ENCODE data around the gene CACFD1.

CACFD1 gene

GRCh38 chr9:133485531-133486260 lies 25.9 kb downstream of the CACFD1 start:
- no peak for FAIRE-seq

- no peak for FAIRE-seq
Observed at GRCh38 chr9:133487331-133487725, 27.6 kb downstream of the CACFD1 start.

- FAIRE-seq: no peak
Observed at GRCh38 chr9:133488686-133489252, 29.0 kb downstream of the CACFD1 start.

GRCh38 chr9:133489253-133490190 lies 29.7 kb downstream of the CACFD1 start:
- FAIRE-seq: no peak

GRCh38 chr9:133490201-133490681 lies 30.5 kb downstream of the CACFD1 start:
- no peak for FAIRE-seq

- FAIRE-seq: no peak
Observed at GRCh38 chr9:133490865-133491655, 31.3 kb downstream of the CACFD1 start.

- no peak for FAIRE-seq
Observed at GRCh38 chr9:133491656-133491925, 31.8 kb downstream of the CACFD1 start.

- FAIRE-seq: no peak
Observed at GRCh38 chr9:133492061-133493021, 32.6 kb downstream of the CACFD1 start.

GRCh38 chr9:133493428-133493827 lies 33.6 kb downstream of the CACFD1 start:
- FAIRE-seq: no peak

- FAIRE-seq: no peak
Observed at GRCh38 chr9:133493845-133494540, 34.2 kb downstream of the CACFD1 start.

GRCh38 chr9:133494636-133495326 lies 35.0 kb downstream of the CACFD1 start:
- no peak for FAIRE-seq

GRCh38 chr9:133495327-133496293 lies 35.8 kb downstream of the CACFD1 start:
- FAIRE-seq: no peak

GRCh38 chr9:133496861-133497842 lies 37.4 kb downstream of the CACFD1 start:
- no peak for FAIRE-seq

- FAIRE-seq: no peak
Observed at GRCh38 chr9:133499132-133499891, 39.5 kb downstream of the CACFD1 start.

- no peak for FAIRE-seq
Observed at GRCh38 chr9:133499892-133500270, 40.1 kb downstream of the CACFD1 start.

GRCh38 chr9:133502112-133502511 lies 42.3 kb downstream of the CACFD1 start:
- no peak for FAIRE-seq

GRCh38 chr9:133505186-133505830 lies 45.5 kb downstream of the CACFD1 start:
- FAIRE-seq: no peak
